Jurkat, Clone E6-1 (cell line): ENCODE results near the gene CNTNAP3. TPM values are rescaled to one million over a fixed set of nuclear protein-coding genes. Genes with fewer than 3 reads are reported as not detected.
"Not testable (repeated sequence)": the region's sequence is repeated elsewhere in the genome, so short reads cannot be mapped to it uniquely, and the experiment has no call there.

ENCODE experiments used
- DNase-seq: peaks from one replicate; pipeline ENCODE4 v3.0.0-alpha.2; 2011; ENCODE audit warnings: low read depth, low spot score
- H3K4me3 ChIP-seq: 2 replicates; pipeline ENCODE4 v1.5.1; 2011; ENCODE audit warnings: mild to moderate bottlenecking, low read length, control low read depth, moderate library complexity
- polyA plus RNA-seq: library from polyadenylated mRNA; unstranded; fragments of >200 nt; gene quantifications from one replicate; pipeline ENCODE4 v1.2.1, GENCODE V29; 2012; ENCODE audit warnings: missing spikeins; ENCODE audit not compliant: insufficient read length, insufficient read depth

Gene CNTNAP3
- not detected for polyA plus RNA-seq

- not testable (repeated sequence) for DNase-seq, H3K4me3 ChIP-seq
These were observed at the start of gene CNTNAP3 for GRCh38 chr9:39287980-39288379. TSS of gene CNTNAP3 (minus strand) at chr9:39288167. CDS start at chr9:39288064, 103 bp downstream.

GRCh38 chr9:39279995-39280394 lies 8.0 kb downstream of the CNTNAP3 start:
- H3K4me3 ChIP-seq, DNase-seq: not testable (repeated sequence)

- H3K4me3 ChIP-seq, DNase-seq: not testable (repeated sequence)
These were observed 45.5 kb downstream of the CNTNAP3 start for GRCh38 chr9:39242513-39242912.

GRCh38 chr9:39232130-39232991 lies 55.6 kb downstream of the CNTNAP3 start:
- H3K4me3 ChIP-seq, DNase-seq: not testable (repeated sequence)

GRCh38 chr9:39215976-39216375 lies 72.0 kb downstream of the CNTNAP3 start:
- DNase-seq, H3K4me3 ChIP-seq: not testable (repeated sequence)

GRCh38 chr9:39209773-39210172 lies 78.2 kb downstream of the CNTNAP3 start:
- DNase-seq, H3K4me3 ChIP-seq: not testable (repeated sequence)

- H3K4me3 ChIP-seq, DNase-seq: not testable (repeated sequence)
These were observed 81.3 kb downstream of the CNTNAP3 start for GRCh38 chr9:39206643-39207042.

- not testable (repeated sequence) for H3K4me3 ChIP-seq, DNase-seq
These were observed 82.1 kb downstream of the CNTNAP3 start for GRCh38 chr9:39205842-39206241.

- not testable (repeated sequence) for H3K4me3 ChIP-seq, DNase-seq
These were observed 87.6 kb downstream of the CNTNAP3 start for GRCh38 chr9:39200412-39200811.

- H3K4me3 ChIP-seq, DNase-seq: not testable (repeated sequence)
These were observed 89.8 kb downstream of the CNTNAP3 start for GRCh38 chr9:39198000-39198709.

GRCh38 chr9:39171370-39171769 lies 116.6 kb downstream of the CNTNAP3 start:
- H3K4me3 ChIP-seq, DNase-seq: not testable (repeated sequence)

- DNase-seq, H3K4me3 ChIP-seq: not testable (repeated sequence)
These were observed 130.3 kb downstream of the CNTNAP3 start for GRCh38 chr9:39157714-39158113.

- H3K4me3 ChIP-seq, DNase-seq: not testable (repeated sequence)
These were observed 155.0 kb downstream of the CNTNAP3 start for GRCh38 chr9:39132826-39133552.

- DNase-seq, H3K4me3 ChIP-seq: not testable (repeated sequence)
These were observed 166.6 kb downstream of the CNTNAP3 start for GRCh38 chr9:39121401-39121800.

- DNase-seq, H3K4me3 ChIP-seq: not testable (repeated sequence)
These were observed 176.2 kb downstream of the CNTNAP3 start for GRCh38 chr9:39111746-39112145.

- H3K4me3 ChIP-seq: no peak overlapping the region
- no peak for DNase-seq
These were observed 179.8 kb downstream of the CNTNAP3 start for GRCh38 chr9:39108145-39108544.

GRCh38 chr9:39097208-39097607 lies 190.8 kb downstream of the CNTNAP3 start:
- not testable (repeated sequence) for H3K4me3 ChIP-seq, DNase-seq

- not testable (repeated sequence) for DNase-seq, H3K4me3 ChIP-seq
These were observed 202.7 kb downstream of the CNTNAP3 start for GRCh38 chr9:39085311-39085710.

- not testable (repeated sequence) for DNase-seq, H3K4me3 ChIP-seq
These were observed 205.4 kb downstream of the CNTNAP3 start for GRCh38 chr9:39082574-39082973.
